Upper lobe of left lung (tissue), 4 donors: ENCODE results near the gene UBASH3B.

Source experiments
- CTCF ChIP-seq, 6 experiments: fragments of 450-650 bp in 4 of 6; fragments of 200-600 bp in 2 of 6; sonication (generic) in 2 of 6; IDR thresholded peaks; one replicate each; pipeline ENCODE4 v1.5.1; 2016 to 2019; ENCODE audit warnings: antibody characterized with exemption in 6 of 6
- EP300 ChIP-seq, 4 donors: sonication (generic); formaldehyde crosslinking; IDR thresholded peaks; one replicate each; pipeline ENCODE4 v1.5.1; 2017; ENCODE audit warnings: antibody characterized with exemption in 4 of 4, control low read depth in 2 of 4
- POLR2A ChIP-seq, 4 donors: fragments of 450-650 bp; IDR thresholded peaks; one replicate each; pipeline ENCODE4 v1.5.1; 2016 to 2017; ENCODE audit warnings: antibody characterized with exemption in 4 of 4, mild to moderate bottlenecking in 2 of 4
- POLR2AphosphoS5 ChIP-seq, 2 donors: sonication (generic); formaldehyde crosslinking; IDR thresholded peaks; one replicate each; pipeline ENCODE4 v1.5.1; 2017; ENCODE audit warnings: antibody characterized with exemption in 2 of 2

GRCh38 chr11:122812638-122813037 is 157.1 kb downstream of the UBASH3B start:
- no peak for TF ChIP-seq EP300 (IDR thresholded peaks at IDR 0.05)
- no peak for TF ChIP-seq CTCF (IDR thresholded peaks at IDR 0.05)
- TF ChIP-seq POLR2A (IDR thresholded peaks at IDR 0.05) = no peak
- TF ChIP-seq POLR2AphosphoS5 (IDR thresholded peaks at IDR 0.05) = no peak
